A549 (cell line): Measurements from ENCODE around the gene DPPA2. TPM values are rescaled to one million over a fixed set of nuclear protein-coding genes. Genes with fewer than 3 reads are reported as not detected.

Experiments
- ATAC-seq, 2 experiments: fragments of 200-7000 bp in 1 of 2; fragments of >200 bp in 1 of 2; cut with Nextera tagmentation in 1 of 2; cut with Tn5 transposase in 1 of 2; 3 replicates each; pipeline versions ENCODE4 v1.8.0 to v1.9.1; 2018 to 2020; ENCODE audit warnings: mild to moderate bottlenecking in 1 of 2, moderate library complexity in 1 of 2
- CTCF ChIA-PET: fragments of 300-600 bp; sonication (Branson Sonifier 250); formaldehyde crosslinking; extraction: SDS; loops from one replicate; lab custom pipeline; 2021; ENCODE audit warnings: antibody characterized with exemption, inconsistent platforms; lab: Yijun Ruan, JAX
- POLR2A ChIA-PET: fragments of 350-600 bp; formaldehyde crosslinking; extraction: SDS; loops from one replicate; lab custom pipeline; 2021; ENCODE audit warnings: antibody characterized with exemption, inconsistent platforms; lab: Yijun Ruan, JAX
- DNase-seq, 2 experiments: peaks; one replicate each; pipeline versions ENCODE4 v3.0.0 to v3.0.0-alpha.2; 2011 to 2016; ENCODE audit warnings: low read depth in 1 of 2, low spot score in 1 of 2
- FAIRE-seq: peaks from 2 replicates; lab custom pipeline; 2011; peaks lifted over from hg19 to GRCh38; lab: Jason Lieb, UNC
- H3K27ac ChIP-seq, 2 experiments: fragments of >200 bp; sonication (Bioruptor Twin); formaldehyde crosslinking; 3 replicates each; pipeline ENCODE4 v1.5.1; 2016 to 2017
- H3K4me1 ChIP-seq: fragments of >200 bp; sonication (Bioruptor Twin); formaldehyde crosslinking; 3 replicates; pipeline ENCODE4 v1.6.1; 2016
- H3K4me2 ChIP-seq: fragments of >200 bp; sonication (Bioruptor Twin); formaldehyde crosslinking; 3 replicates; pipeline ENCODE4 v1.6.1; 2016
- H3K4me3 ChIP-seq: fragments of >200 bp; sonication (Bioruptor Twin); formaldehyde crosslinking; 3 replicates; pipeline ENCODE4 v1.5.1; 2016
- H3K9me3 ChIP-seq: fragments of >200 bp; sonication (Bioruptor Twin); formaldehyde crosslinking; 3 replicates; pipeline ENCODE4 v1.6.1; 2016
- ATOH8 ChIP-seq: fragments of 250-450 bp; sonication (Bioruptor Pico); IDR thresholded peaks from 2 replicates; pipeline ENCODE4 v1.5.0; 2020; ENCODE audit warnings: low read depth, mild to moderate bottlenecking, moderate library complexity
- BCL3 ChIP-seq: fragments of >200 bp; sonication (Bioruptor Twin); formaldehyde crosslinking; IDR thresholded peaks from 3 replicates; pipeline ENCODE4 v1.6.1; 2016
- CBX2 ChIP-seq: fragments of 200-600 bp; sonication (generic); IDR thresholded peaks from 2 replicates; pipeline ENCODE4 v1.6.1; 2016; ENCODE audit warnings: low read depth, mild to moderate bottlenecking, borderline replicate concordance
- CHD2 ChIP-seq: fragments of 150-350 bp; IDR thresholded peaks from 2 replicates; pipeline ENCODE4 v1.6.1; 2014; ENCODE audit warnings: low read length; ENCODE audit not compliant: partially characterized antibody
- CTCF ChIP-seq: fragments of >200 bp; sonication (Bioruptor Twin); formaldehyde crosslinking; IDR thresholded peaks from 3 replicates; pipeline ENCODE4 v1.5.1; 2016
- EP300 ChIP-seq, 2 experiments: fragments of >200 bp; sonication (Bioruptor Twin); formaldehyde crosslinking; IDR thresholded peaks; 2 replicates in 1 of 2; 3 replicates in 1 of 2; pipeline ENCODE4 v1.6.1; 2016 to 2017
- FOSB ChIP-seq: fragments of 250-450 bp; sonication (Bioruptor Pico); IDR thresholded peaks from 2 replicates; pipeline ENCODE4 v1.5.0; 2020; ENCODE audit warnings: mild to moderate bottlenecking, moderate library complexity
- FOXS1 ChIP-seq: fragments of 250-450 bp; sonication (Bioruptor Pico); IDR thresholded peaks from 2 replicates; pipeline ENCODE4 v1.5.0; 2020; ENCODE audit warnings: mild to moderate bottlenecking, moderate library complexity
- HDAC2 ChIP-seq: fragments of 200-600 bp; sonication (generic); IDR thresholded peaks from 2 replicates; pipeline ENCODE4 v1.6.1; 2016
- HES2 ChIP-seq: fragments of >200 bp; sonication (Bioruptor Twin); formaldehyde crosslinking; IDR thresholded peaks from 2 replicates; pipeline ENCODE4 v1.6.1; 2016
- HOXB13 ChIP-seq: fragments of 250-450 bp; sonication (Bioruptor Pico); IDR thresholded peaks from 2 replicates; pipeline ENCODE4 v1.5.0; 2020; ENCODE audit warnings: low read depth, mild to moderate bottlenecking, moderate library complexity
- KDM1A ChIP-seq: fragments of 200-600 bp; sonication (generic); IDR thresholded peaks from 2 replicates; pipeline ENCODE4 v1.6.1; 2016; ENCODE audit warnings: low read depth, mild to moderate bottlenecking
- MAX ChIP-seq: IDR thresholded peaks from 2 replicates; pipeline ENCODE4 v1.6.1; 2012
- MAZ ChIP-seq: fragments of 150-350 bp; IDR thresholded peaks from 2 replicates; pipeline ENCODE4 v1.6.1; 2014; ENCODE audit warnings: antibody characterized with exemption, low read depth, low read length, borderline replicate concordance
- NPAS2 ChIP-seq: fragments of 250-450 bp; sonication (Bioruptor Pico); IDR thresholded peaks from 2 replicates; pipeline ENCODE4 v1.8.0; 2022; ENCODE audit warnings: mild to moderate bottlenecking, moderate library complexity, borderline replicate concordance
- PBX3 ChIP-seq: IDR thresholded peaks from 2 replicates; pipeline ENCODE4 v1.6.1; 2012
- RAD21 ChIP-seq, 2 experiments: fragments of >200 bp in 1 of 2; sonication (Bioruptor Twin) in 1 of 2; formaldehyde crosslinking in 1 of 2; IDR thresholded peaks in 1 of 2; conservative IDR thresholded peaks in 1 of 2; 2 replicates in 1 of 2; 3 replicates in 1 of 2; pipeline ENCODE4 v1.6.1; 2012 to 2018; ENCODE audit warnings: inconsistent platforms in 1 of 2
- RCOR1 ChIP-seq: fragments of 150-350 bp; IDR thresholded peaks from 2 replicates; pipeline ENCODE4 v1.6.1; 2014; ENCODE audit warnings: antibody characterized with exemption, low read length, low read depth
- REST ChIP-seq: fragments of 200-600 bp; sonication (generic); IDR thresholded peaks from 2 replicates; pipeline ENCODE4 v1.6.1; 2016; ENCODE audit warnings: antibody characterized with exemption, mild to moderate bottlenecking, moderate library complexity
- SMC3 ChIP-seq: fragments of >200 bp; sonication (Bioruptor Twin); formaldehyde crosslinking; IDR thresholded peaks from 3 replicates; pipeline ENCODE4 v1.6.1; 2018; ENCODE audit warnings: inconsistent platforms
- SREBF2 ChIP-seq: fragments of 450-650 bp; IDR thresholded peaks from 2 replicates; pipeline ENCODE4 v1.6.1; 2014; ENCODE audit warnings: mild to moderate bottlenecking, moderate library complexity
- TFCP2L1 ChIP-seq: fragments of 250-450 bp; sonication (Bioruptor Pico); IDR thresholded peaks from 2 replicates; pipeline ENCODE4 v1.5.0; 2021; ENCODE audit warnings: mild to moderate bottlenecking
- TP53 ChIP-seq: fragments of 250-450 bp; sonication (Bioruptor Pico); IDR thresholded peaks from 2 replicates; pipeline ENCODE4 v1.5.0; 2021; ENCODE audit warnings: mild to moderate bottlenecking, moderate library complexity
- USF2 ChIP-seq: fragments of 450-650 bp; IDR thresholded peaks from 2 replicates; pipeline ENCODE4 v1.6.1; 2014; ENCODE audit warnings: antibody characterized with exemption
- WGBS: methylation state at CpG from one replicate; pipeline ENCODE4 v1.1.6; 2017; ENCODE audit errors: missing lambda C conversion rate; 5-methylcytosine and 5-hydroxymethylcytosine counted together
- polyA plus RNA-seq, 4 experiments: library from polyadenylated mRNA; depleted of rRNA in 3 of 4; stranded (reverse); fragments of >200 nt; fragmentation: RNase III in 1 of 4; extraction: RNeasy Plus Mini Kit Qiagen cat#74134 plus additional on column Dnase treatment in 1 of 4; gene quantifications; 2 replicates in 3 of 4; 3 replicates in 1 of 4; pipeline ENCODE4 v1.2.3, GENCODE V29; 2011 to 2017

The DPPA2 gene
- polyA plus RNA-seq, 2 of the 4 experiments (the other 2 are of a cell fraction) = not detected

GRCh38 chr3:109278141-109278540 lies 38.2 kb downstream of the DPPA2 start:
- no peak for TF ChIP-seq SREBF2
- TF ChIP-seq ATOH8 (CRISPR knock-in tag) = no peak
- TF ChIP-seq HDAC2 = no peak
- TF ChIP-seq MAZ = no peak
- no peak for TF ChIP-seq HES2
- no peak for TF ChIP-seq USF2
- no peak for TF ChIP-seq NPAS2
- no peak for TF ChIP-seq CBX2
- TF ChIP-seq TP53 (CRISPR knock-in tag) = no peak
- TF ChIP-seq MAX = no peak
- no peak for TF ChIP-seq KDM1A
- ATAC-seq (no peak), FAIRE-seq (no peak), DNase-seq (no peak)
- Histone ChIP-seq H3K27ac (no peak overlapping the region), H3K4me2 (no peak overlapping the region), H3K4me1 (peaks cover 6% of the 10 kb centered on the region; the same call in 1 of the 3 replicates), H3K9me3 (no peaks in the 10 kb centered on the region), H3K4me3 (no peak overlapping the region)
- ChIA-PET POLR2A (no interaction called here), CTCF (interaction anchor here (1.1 kb wide), 1 partner anchor 121 kb away, joined by 4 read pairs; no protein-coding TSS in a partner anchor)
- 29% methylated on average over 3 of the region's 3 CpGs for WGBS

- POLR2A ChIA-PET = interaction anchor here (0.7 kb wide), 1 partner anchor 122 kb away, joined by 3 read pairs; no protein-coding TSS in a partner anchor
- FAIRE-seq = no peak
These were observed 40.5 kb downstream of the DPPA2 start for GRCh38 chr3:109275702-109276293.

GRCh38 chr3:109270779-109271178 lies 45.5 kb downstream of the DPPA2 start:
- H3K27ac ChIP-seq = no peak overlapping the region
- WGBS = 79% methylated on average over 7 of the region's 7 CpGs
- POLR2A ChIA-PET = no interaction called here
- CTCF ChIA-PET = interaction anchor here (0.6 kb wide), 1 partner anchor 32 kb away, joined by 4 read pairs; no protein-coding TSS in a partner anchor
- H3K4me3 ChIP-seq = no peak overlapping the region
- H3K9me3 ChIP-seq = no peaks in the 10 kb centered on the region
- FAIRE-seq (no peak), ATAC-seq (no peak), DNase-seq (no peak)
- peaks cover under 1% of the 10 kb centered on the region; the same call in 1 of the 3 replicates for H3K4me1 ChIP-seq
- no peak overlapping the region for H3K4me2 ChIP-seq
- TF ChIP-seq BCL3 (no peak), PBX3 (no peak), EP300 (IDR thresholded peaks at IDR 0.05) (no peak), REST (no peak), FOXS1 (CRISPR knock-in tag) (no peak)

More at GRCh38 chr3:109275702-109276293, 40.5 kb downstream of the DPPA2 start:
- peak; percentile 40 to 64 for DNase-seq
- peak; percentile 64 to 81; a peak in 4 of 6 replicates for ATAC-seq
- TF ChIP-seq HOXB13 = no peak
- no peak for TF ChIP-seq RCOR1
- no peak for TF ChIP-seq FOSB (CRISPR knock-in tag)
- peak; percentile 95 for TF ChIP-seq SMC3
- TF ChIP-seq RAD21 (conservative IDR thresholded peaks at IDR 0.05 in 1 of 2, IDR thresholded peaks at IDR 0.05 in 1 of 2) = peak; percentile 90 to 94
- peak; percentile 80 for TF ChIP-seq CTCF
- TF ChIP-seq TFCP2L1 (CRISPR knock-in tag) = no peak
- no peak for TF ChIP-seq CHD2
- peak overlapping the region in 1 of 2 experiments; percentile 51; a peak in 3 of 6 replicates for H3K27ac ChIP-seq
- 16% methylated on average over 9 of the region's 9 CpGs for WGBS
- CTCF ChIA-PET = interaction anchor here (0.6 to 3.9 kb wide), 26 partner anchors 8 to 1805 kb away, joined by 3 to 28 read pairs (median 4); no protein-coding TSS in a partner anchor
- no peak overlapping the region for H3K4me3 ChIP-seq
- peak overlapping the region; percentile 63; the same call in 2 of the 3 replicates for H3K4me2 ChIP-seq
- H3K9me3 ChIP-seq = no peaks in the 10 kb centered on the region
- H3K4me1 ChIP-seq = peaks cover 6% of the 10 kb centered on the region; the same call in 1 of the 3 replicates
